ENCODE results near the gene TXNDC12.

GRCh38 chr1:52072291-52072690 is 17.3 kb upstream of the TXNDC12 start:
- TF ChIP-seq CTCF (IDR thresholded peaks at IDR 0.05) (no peak), POLR2A (IDR thresholded peaks at IDR 0.05) (no peak)

Measured in lower leg skin (tissue), 3 donors.